ENCODE results near the gene PAQR8.

PAQR8 gene

GRCh38 chr6:52394251-52394666 lies 32.3 kb downstream of the PAQR8 start:
- DNase-seq (ENCODE audit: low spot score): peak; percentile 44
- Mint-ChIP-seq H3K36me3 (ENCODE audit: low read depth) (peaks cover 18% of the 10 kb centered on the region), H3K27ac (peak overlapping the region; percentile 85), H3K4me1 (ENCODE audit: low read depth) (peaks cover 81% of the 10 kb centered on the region), H3K27me3 (ENCODE audit: low read depth) (no peaks in the 10 kb centered on the region), H3K4me3 (peak overlapping the region; percentile 37), H3K9me3 (no peaks in the 10 kb centered on the region)

GRCh38 chr6:52395969-52396368 lies 34.0 kb downstream of the PAQR8 start:
- Mint-ChIP-seq H3K4me1 (ENCODE audit: low read depth) (peaks cover 78% of the 10 kb centered on the region), H3K27me3 (ENCODE audit: low read depth) (no peaks in the 10 kb centered on the region), H3K4me3 (peak overlapping the region; percentile 55), H3K36me3 (ENCODE audit: low read depth) (peaks cover 18% of the 10 kb centered on the region), H3K9me3 (no peaks in the 10 kb centered on the region), H3K27ac (peak overlapping the region; percentile 89)
- DNase-seq (ENCODE audit: low spot score): no peak

- Mint-ChIP-seq H3K4me1 (ENCODE audit: low read depth) (peaks cover 46% of the 10 kb centered on the region), H3K4me3 (no peak overlapping the region), H3K9me3 (no peaks in the 10 kb centered on the region), H3K27ac (peak overlapping the region; percentile 58), H3K27me3 (ENCODE audit: low read depth) (no peaks in the 10 kb centered on the region), H3K36me3 (ENCODE audit: low read depth) (peaks cover 27% of the 10 kb centered on the region)
- no peak for DNase-seq (ENCODE audit: low spot score)
These were observed 37.8 kb downstream of the PAQR8 start for GRCh38 chr6:52399511-52400312.

GRCh38 chr6:52400313-52401041 lies 38.5 kb downstream of the PAQR8 start:
- Mint-ChIP-seq H3K36me3 (ENCODE audit: low read depth) (peaks cover 28% of the 10 kb centered on the region), H3K4me1 (ENCODE audit: low read depth) (peaks cover 43% of the 10 kb centered on the region), H3K27ac (peak overlapping the region; percentile 65), H3K27me3 (ENCODE audit: low read depth) (no peaks in the 10 kb centered on the region), H3K4me3 (no peak overlapping the region), H3K9me3 (no peaks in the 10 kb centered on the region)
- no peak for DNase-seq (ENCODE audit: low spot score)

- no peak for DNase-seq (ENCODE audit: low spot score)
- no peaks in the 10 kb centered on the region for H3K27me3 Mint-ChIP-seq (ENCODE audit: low read depth)
- no peak overlapping the region for H3K27ac Mint-ChIP-seq
- H3K4me3 Mint-ChIP-seq: no peak overlapping the region
- H3K36me3 Mint-ChIP-seq (ENCODE audit: low read depth): peaks cover 18% of the 10 kb centered on the region
- no peaks in the 10 kb centered on the region for H3K9me3 Mint-ChIP-seq
- H3K4me1 Mint-ChIP-seq (ENCODE audit: low read depth): peaks cover 22% of the 10 kb centered on the region
These were observed 41.1 kb downstream of the PAQR8 start for GRCh38 chr6:52403086-52403485.

GRCh38 chr6:52403627-52404026 lies 41.7 kb downstream of the PAQR8 start:
- no peak overlapping the region for H3K4me3 Mint-ChIP-seq
- H3K27ac Mint-ChIP-seq: no peak overlapping the region
- H3K4me1 Mint-ChIP-seq (ENCODE audit: low read depth): peaks cover 20% of the 10 kb centered on the region
- no peak for DNase-seq (ENCODE audit: low spot score)
- no peaks in the 10 kb centered on the region for H3K9me3 Mint-ChIP-seq
- H3K27me3 Mint-ChIP-seq (ENCODE audit: low read depth): no peaks in the 10 kb centered on the region
- H3K36me3 Mint-ChIP-seq (ENCODE audit: low read depth): peaks cover 18% of the 10 kb centered on the region

GRCh38 chr6:52405243-52405642 lies 43.3 kb downstream of the PAQR8 start:
- no peak overlapping the region for H3K4me3 Mint-ChIP-seq
- peaks cover 18% of the 10 kb centered on the region for H3K36me3 Mint-ChIP-seq (ENCODE audit: low read depth)
- no peak overlapping the region for H3K27ac Mint-ChIP-seq
- H3K9me3 Mint-ChIP-seq: no peaks in the 10 kb centered on the region
- DNase-seq (ENCODE audit: low spot score): no peak
- peaks cover 8% of the 10 kb centered on the region for H3K4me1 Mint-ChIP-seq (ENCODE audit: low read depth)
- no peaks in the 10 kb centered on the region for H3K27me3 Mint-ChIP-seq (ENCODE audit: low read depth)

GRCh38 chr6:52407467-52407866 lies 45.5 kb downstream of the PAQR8 start:
- peaks cover 18% of the 10 kb centered on the region for H3K36me3 Mint-ChIP-seq (ENCODE audit: low read depth)
- no peak for DNase-seq (ENCODE audit: low spot score)
- no peak overlapping the region for H3K4me3 Mint-ChIP-seq
- no peaks in the 10 kb centered on the region for H3K9me3 Mint-ChIP-seq
- no peak overlapping the region for H3K27ac Mint-ChIP-seq
- peaks cover 4% of the 10 kb centered on the region for H3K4me1 Mint-ChIP-seq (ENCODE audit: low read depth)
- peaks cover under 1% of the 10 kb centered on the region for H3K27me3 Mint-ChIP-seq (ENCODE audit: low read depth)

GRCh38 chr6:52409499-52409898 lies 47.5 kb downstream of the PAQR8 start:
- Mint-ChIP-seq H3K27me3 (ENCODE audit: low read depth) (peaks cover 10% of the 10 kb centered on the region), H3K4me3 (no peak overlapping the region), H3K36me3 (ENCODE audit: low read depth) (peaks cover 6% of the 10 kb centered on the region), H3K4me1 (ENCODE audit: low read depth) (peaks cover 5% of the 10 kb centered on the region), H3K27ac (no peak overlapping the region), H3K9me3 (no peaks in the 10 kb centered on the region)
- DNase-seq (ENCODE audit: low spot score): no peak

GRCh38 chr6:52410979-52411378 lies 49.0 kb downstream of the PAQR8 start:
- Mint-ChIP-seq H3K27ac (no peak overlapping the region), H3K9me3 (no peaks in the 10 kb centered on the region), H3K4me1 (ENCODE audit: low read depth) (peaks cover 14% of the 10 kb centered on the region), H3K27me3 (ENCODE audit: low read depth) (peaks cover 10% of the 10 kb centered on the region), H3K36me3 (ENCODE audit: low read depth) (no peaks in the 10 kb centered on the region), H3K4me3 (no peak overlapping the region)
- no peak for DNase-seq (ENCODE audit: low spot score)

- Mint-ChIP-seq H3K27ac (no peak overlapping the region), H3K27me3 (ENCODE audit: low read depth) (peaks cover 10% of the 10 kb centered on the region), H3K9me3 (no peaks in the 10 kb centered on the region), H3K4me1 (ENCODE audit: low read depth) (peaks cover 22% of the 10 kb centered on the region), H3K4me3 (no peak overlapping the region), H3K36me3 (ENCODE audit: low read depth) (no peaks in the 10 kb centered on the region)
- DNase-seq (ENCODE audit: low spot score): no peak
These were observed 50.0 kb downstream of the PAQR8 start for GRCh38 chr6:52411911-52412310.

GRCh38 chr6:52415333-52415732 lies 53.4 kb downstream of the PAQR8 start:
- Mint-ChIP-seq H3K27me3 (ENCODE audit: low read depth) (peaks cover 10% of the 10 kb centered on the region), H3K36me3 (ENCODE audit: low read depth) (no peaks in the 10 kb centered on the region), H3K9me3 (no peaks in the 10 kb centered on the region), H3K27ac (no peak overlapping the region), H3K4me3 (peak overlapping the region; percentile 4), H3K4me1 (ENCODE audit: low read depth) (peaks cover 25% of the 10 kb centered on the region)
- no peak for DNase-seq (ENCODE audit: low spot score)

GRCh38 chr6:52415917-52416628 lies 54.1 kb downstream of the PAQR8 start:
- peaks cover 25% of the 10 kb centered on the region for H3K4me1 Mint-ChIP-seq (ENCODE audit: low read depth)
- no peak overlapping the region for H3K4me3 Mint-ChIP-seq
- no peak overlapping the region for H3K27ac Mint-ChIP-seq
- H3K36me3 Mint-ChIP-seq (ENCODE audit: low read depth): no peaks in the 10 kb centered on the region
- H3K9me3 Mint-ChIP-seq: no peaks in the 10 kb centered on the region
- peaks cover 10% of the 10 kb centered on the region for H3K27me3 Mint-ChIP-seq (ENCODE audit: low read depth)
- no peak for DNase-seq (ENCODE audit: low spot score)

- Mint-ChIP-seq H3K4me3 (no peak overlapping the region), H3K36me3 (ENCODE audit: low read depth) (no peaks in the 10 kb centered on the region), H3K27ac (no peak overlapping the region), H3K27me3 (ENCODE audit: low read depth) (peaks cover 10% of the 10 kb centered on the region), H3K4me1 (ENCODE audit: low read depth) (peaks cover 25% of the 10 kb centered on the region), H3K9me3 (no peaks in the 10 kb centered on the region)
- DNase-seq (ENCODE audit: low spot score): no peak
These were observed 54.7 kb downstream of the PAQR8 start for GRCh38 chr6:52416629-52417151.

Measured in T-helper 2 cell treated with Interferon-gamma antibody and Interleukin-4, amounts not matched to agents 5 μg/mL and 100 μg/mL, for 36 hours (primary cell).